NK-92 (cell line): Measurements from ENCODE around the gene CRYBB2.
"Not testable (repeated sequence)": the region's sequence is repeated elsewhere in the genome, so short reads cannot be mapped to it uniquely, and the experiment has no call there.

Experiments used
- DNase-seq: peaks from one replicate; lab custom pipeline; 2025; ENCODE audit not compliant: unreplicated experiment; lab: John Stamatoyannopoulos, UW

CRYBB2 gene

DNA sequence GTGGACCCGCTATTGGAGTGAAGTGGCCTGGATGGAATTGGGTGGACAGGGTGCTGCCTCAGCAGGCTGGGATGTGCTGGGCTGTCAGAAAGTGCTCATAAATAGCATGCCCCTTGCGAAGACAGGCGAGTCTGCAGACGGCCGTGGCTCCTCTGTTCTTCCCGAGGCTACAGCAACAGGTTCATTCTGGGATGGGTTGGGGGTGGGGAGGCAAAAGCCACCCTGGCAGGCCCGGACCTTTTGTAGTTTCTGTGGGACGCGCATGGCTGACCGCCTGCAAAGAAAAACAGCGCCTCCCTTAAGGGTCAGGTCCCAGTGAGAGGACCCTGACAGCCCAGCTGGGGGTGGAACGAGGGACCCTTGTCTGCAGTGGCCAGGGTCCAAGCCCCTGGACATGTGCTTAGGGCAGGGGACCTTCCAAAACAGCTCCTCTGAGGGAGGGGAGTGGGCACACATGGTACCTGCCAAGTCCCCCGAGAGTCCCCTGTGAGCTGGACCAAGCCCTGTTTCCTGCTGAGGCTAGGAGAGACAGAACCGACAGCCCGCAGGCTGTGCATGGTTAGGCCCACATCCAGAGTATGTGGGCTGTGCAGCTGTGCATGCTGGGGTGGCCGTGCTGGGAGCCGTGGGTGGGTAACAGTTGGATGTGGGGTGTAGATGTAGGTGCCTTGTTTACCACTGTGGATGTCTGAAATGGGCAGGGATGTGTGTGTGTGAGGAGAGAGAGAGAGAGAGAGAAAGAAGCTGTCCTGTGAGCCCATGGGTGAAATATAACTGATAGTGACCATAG, 19.5 kb upstream of the CRYBB2 start, which contains the start of gene CRYBB3:
Gene CRYBB3 (plus strand): TSS at position 128 of the 790 bp plus-strand sequence. CDS start 1,539 bp downstream, outside the sequence.
- no peak for DNase-seq

DNA sequence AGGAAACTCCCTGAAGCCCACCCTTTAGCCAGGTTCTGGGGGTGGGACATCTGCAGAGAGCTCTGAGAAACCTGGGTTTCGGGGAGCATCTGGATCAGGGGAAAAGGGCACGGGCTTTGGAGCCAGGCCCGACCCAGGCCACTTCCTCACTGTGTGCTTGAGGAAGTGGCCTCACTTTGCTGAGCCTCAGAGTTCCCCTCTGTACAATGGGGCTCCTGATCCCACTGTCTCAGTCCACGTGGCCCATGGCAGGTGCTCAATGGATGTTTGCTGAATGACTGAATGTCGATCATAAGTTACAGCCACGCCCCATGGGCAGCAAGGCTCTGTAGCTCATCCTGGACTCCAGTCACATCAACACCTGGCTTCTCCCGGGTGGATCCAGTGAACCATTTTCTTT, 18.5 kb upstream of the CRYBB2 start:
- DNase-seq = no peak

DNA sequence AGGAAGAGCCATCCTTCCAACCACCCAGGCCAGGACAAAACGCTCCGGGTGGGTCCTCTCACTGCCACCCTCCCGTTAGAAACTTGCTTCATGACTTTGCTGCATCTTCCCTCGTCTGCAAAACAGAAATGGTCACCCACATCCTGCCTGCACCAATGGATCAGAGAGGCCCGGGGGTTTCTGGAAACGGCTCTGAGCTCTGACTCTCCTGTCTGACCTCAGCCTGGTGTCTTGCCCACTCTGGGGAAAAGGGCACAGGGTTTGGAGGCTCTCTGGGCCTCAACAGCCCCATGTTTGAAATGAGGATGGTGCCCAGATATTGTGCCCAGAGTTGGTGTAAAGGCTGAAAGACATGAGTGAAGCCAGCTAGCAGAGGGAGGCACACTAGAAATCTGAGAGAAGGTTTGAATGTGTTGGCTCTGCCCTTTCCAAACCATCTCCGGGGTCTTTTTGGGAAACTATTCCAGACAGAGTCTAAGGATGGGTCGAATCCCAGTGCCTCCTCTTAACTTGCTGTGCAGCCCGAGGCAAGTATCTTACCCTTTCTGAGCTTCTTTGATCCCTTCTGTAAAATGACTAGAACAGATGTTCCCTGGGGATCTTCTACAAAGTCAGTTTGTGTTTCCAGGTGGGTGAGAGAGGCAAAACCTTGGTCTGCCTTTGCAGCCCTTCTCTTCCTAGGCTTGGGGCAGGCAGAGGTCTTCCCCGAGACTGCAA, 17.7 kb upstream of the CRYBB2 start:
- DNase-seq = no peak

DNA sequence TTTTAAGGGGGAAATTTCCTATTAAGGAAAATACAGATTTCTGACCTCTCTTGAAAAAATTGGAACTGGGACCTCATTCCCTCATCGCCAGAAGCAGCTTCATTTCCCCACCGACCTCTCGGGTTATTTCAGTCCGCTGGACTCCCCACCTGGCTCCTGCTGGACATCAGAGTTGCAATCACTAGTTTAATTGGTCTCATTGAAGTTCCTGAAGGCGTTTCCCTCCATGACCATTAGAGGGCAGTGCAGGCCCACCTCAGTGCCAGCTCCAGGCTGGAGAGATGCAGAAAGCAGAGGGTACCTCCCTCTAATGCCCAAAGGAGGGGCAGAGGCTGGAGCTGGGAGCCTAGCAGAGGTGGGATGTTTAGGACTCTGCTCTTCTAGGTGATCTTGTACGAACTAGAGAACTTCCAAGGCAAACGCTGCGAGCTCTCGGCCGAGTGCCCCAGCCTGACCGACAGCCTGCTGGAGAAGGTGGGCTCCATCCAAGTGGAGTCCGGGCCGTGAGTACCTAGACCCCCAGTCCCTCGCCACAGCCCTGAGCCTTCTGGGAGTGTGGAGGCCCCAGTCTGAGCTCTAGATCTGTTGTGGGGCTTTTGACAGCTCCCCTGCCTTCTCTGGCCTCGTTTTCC, 17.0 kb upstream of the CRYBB2 start:
- no peak for DNase-seq

DNA sequence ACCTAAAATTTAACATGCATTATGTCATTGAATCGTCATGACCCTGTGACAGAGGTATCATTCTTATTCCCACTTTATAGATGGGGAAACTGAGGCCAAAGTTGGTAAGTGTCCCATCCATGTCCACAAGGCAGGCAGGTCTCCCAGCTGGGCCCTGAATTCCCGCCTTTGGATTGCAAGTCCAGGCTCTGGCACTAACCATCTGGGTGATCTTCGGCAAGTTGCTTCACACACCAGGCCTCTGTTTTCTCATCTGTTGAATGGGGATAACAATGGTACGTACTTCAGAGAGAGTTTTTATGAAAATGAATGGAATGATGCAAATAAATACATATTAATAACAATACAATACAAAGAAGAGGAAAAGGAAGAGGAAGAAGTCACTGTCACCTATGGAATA, 16.4 kb upstream of the CRYBB2 start:
- no peak for DNase-seq

DNA sequence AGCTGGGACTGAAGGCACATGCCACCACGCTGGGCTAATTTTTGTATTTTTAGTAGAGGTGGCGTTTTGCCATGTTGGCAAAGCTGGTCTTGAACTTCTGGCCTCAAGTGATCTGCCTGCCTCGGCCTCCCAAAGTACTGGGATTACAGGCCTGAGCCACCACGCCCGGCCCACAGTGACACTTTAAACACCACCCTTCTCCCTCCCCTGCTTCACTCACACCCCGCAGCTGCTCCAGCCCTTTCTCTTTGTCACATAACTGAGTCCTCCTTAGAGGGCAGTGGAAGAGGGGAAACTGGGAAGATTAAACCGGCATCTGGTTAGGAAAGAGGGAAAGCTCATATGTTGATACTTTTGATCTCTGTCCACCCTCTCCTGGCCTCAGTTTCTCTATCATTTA, 14.9 kb upstream of the CRYBB2 start:
- DNase-seq = not testable (repeated sequence)

DNA sequence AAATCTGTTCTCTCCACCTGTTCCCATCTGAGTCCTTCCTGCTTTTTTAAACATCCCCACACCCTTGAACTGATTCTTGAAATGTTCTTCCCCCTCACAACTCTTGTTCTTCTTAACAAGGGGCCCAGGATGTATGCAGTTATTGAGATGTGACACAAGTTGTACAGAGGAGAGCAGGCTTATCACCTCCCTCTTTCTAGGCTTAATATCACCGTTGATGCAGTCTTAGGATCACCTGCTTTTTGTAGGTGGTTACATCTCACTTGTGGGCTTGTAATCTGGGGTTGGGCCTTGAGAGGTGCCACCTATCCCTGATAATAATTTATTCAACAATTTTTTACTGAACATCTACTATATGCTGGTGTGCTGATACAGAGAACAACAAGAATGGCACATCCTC, 13.6 kb upstream of the CRYBB2 start:
- DNase-seq = no peak

DNA sequence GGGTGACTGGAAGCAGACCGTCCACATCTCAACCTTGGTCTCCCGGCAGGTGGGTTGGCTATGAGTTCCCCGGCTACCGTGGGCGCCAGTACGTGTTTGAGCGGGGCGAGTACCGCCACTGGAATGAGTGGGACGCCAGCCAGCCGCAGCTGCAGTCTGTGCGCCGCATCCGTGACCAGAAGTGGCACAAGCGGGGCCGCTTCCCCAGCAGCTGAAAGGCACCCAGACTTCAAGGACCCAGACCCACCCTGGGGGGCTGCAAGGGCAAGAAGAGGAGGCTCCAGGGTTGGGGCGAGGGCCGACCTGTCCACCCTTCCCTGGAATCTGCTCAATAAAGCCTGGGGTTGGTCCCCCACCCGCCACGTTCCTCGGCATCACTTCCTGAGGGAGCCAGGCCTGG, 12.4 kb upstream of the CRYBB2 start:
- no peak for DNase-seq

DNA sequence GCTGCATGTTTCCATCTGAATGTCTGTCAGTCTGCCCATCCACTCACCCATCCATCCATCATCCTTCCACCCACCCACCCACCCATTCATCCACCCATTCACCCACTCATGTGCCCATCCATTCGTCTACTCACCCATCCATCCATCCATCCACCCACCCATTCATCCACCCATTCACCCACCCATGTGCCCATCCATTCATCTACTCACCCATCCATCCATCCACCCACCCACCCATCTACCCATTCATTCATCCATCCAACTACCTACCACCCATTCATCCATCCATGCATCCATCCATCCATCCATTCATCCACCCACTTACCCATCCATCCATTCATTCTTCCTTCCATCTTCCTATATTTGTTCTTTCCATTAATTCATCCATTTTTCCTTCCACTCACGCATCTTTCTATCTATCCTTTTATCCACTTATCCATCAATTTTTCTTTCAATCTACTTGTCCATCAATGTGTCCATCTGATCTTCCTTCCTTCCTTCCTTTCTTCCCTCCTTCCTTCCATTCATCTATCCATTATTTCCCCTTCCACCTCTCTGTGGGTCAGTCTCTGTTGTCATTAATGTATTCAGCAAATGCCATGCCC, 11.8 kb upstream of the CRYBB2 start:
- DNase-seq = no peak

DNA sequence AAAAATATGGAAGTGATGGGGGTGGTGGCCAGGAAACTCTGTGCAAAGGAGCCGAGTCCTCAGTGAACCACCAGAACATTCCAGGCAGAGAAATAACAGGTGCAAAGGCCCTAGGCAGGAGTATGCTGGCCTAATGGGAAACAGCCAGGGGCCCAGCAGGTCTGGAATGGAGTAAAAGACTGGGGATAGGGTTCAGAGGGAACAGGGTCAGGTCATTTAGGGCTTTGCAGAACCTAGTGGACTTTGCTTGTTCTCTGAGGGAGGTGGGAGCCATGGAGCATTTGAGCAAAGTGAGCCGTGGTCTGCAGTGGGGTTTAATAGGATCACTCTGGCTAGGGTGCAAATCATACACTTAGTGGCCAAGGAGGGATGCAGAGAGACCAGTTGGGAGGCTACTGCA, 11.1 kb upstream of the CRYBB2 start:
- DNase-seq = no peak

DNA sequence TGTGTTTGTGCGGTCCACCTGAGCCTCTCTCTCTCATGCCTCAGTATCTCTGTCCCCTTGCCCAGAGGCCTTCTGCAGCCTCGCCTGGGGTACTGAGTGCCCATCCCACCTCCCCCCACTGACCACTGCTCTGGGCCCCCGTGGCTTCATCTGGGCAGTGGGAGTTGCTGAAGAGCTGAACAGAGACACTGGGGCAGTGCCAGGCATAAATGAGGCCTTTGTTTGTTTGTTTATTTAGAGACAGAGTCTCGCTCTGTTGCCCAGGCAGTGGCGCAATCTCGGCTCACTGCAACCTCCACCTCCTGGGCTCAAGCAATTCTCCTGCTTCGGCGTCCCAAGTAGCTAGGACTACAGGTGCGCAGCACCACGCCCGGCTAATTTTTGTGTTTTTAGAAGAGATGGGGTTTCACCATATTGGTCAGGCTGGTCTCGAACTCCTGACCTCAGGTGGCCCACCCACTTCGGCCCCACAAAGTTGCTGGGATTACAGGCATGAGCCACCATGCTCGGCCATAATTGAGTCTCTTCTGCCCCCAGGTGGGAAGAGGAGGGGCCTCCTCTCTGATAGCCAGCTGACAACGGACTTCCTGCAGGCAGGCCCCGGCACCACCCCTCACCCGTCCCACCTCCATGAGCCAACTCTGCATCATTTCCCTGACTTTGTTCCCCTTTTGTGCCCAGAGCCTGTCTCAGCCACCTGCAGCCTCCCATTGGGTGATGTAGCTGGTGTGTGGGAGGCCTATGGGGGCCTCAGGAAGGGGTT, 10.5 kb upstream of the CRYBB2 start:
- no peak for DNase-seq

DNA sequence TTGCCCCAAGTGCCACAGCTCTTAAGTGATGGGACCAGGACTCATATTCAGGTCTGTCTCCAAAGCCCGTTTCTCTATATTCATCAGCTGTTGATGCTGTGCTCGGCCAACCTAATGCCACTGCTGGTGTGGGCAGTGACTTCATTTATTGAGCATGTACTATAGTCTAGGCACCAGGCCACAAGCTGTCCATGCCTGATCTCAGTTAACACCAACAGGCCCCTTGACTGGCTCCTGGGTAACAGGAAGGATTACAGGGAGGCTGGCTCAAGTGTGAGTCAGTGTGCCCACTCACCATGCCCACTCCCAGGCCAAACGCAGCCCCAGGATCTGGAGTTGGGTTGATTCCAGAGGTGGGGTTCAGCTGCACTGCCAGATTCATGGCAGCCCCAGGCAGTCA, 8.6 kb upstream of the CRYBB2 start:
- DNase-seq = no peak

DNA sequence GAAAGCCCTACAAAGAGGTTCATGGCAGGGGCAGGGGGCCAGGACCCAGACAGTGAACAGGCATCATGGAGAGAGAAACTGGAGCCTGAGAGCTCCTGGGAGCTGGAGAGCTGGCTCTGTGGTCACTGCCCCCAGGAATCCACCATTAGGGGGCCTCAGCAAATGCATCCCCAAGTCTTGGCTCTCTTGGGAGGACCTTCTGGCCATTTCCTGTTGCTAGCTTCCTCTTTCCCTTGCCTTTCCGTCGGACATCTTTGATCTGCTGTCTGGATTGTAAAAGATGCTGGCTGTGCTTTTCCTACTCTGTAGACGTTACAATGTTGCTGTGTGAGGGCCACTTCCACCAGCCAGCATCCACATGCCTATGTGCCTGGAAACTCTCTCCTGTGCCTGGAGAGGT, 7.1 kb upstream of the CRYBB2 start:
- DNase-seq = no peak

DNA sequence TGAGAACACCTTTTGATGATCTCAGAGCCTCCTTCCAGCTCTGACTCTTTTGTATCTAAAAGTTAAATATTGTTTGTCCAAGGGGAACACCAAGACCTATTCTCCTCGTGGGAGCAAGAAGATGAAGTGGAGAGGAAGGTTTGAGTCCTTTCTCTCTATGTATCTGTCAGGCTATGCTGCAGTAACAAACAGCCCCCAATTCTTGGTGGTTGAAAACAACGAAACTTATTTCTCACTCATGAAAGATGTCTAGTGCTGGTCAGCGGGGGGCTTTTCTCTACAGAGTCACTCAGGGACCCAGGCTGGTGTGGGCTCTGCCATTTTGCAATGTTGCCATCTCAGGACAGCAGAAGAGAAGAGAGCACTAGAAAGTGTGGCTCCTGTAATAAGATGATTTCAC, 6.2 kb upstream of the CRYBB2 start:
- DNase-seq = no peak

DNA sequence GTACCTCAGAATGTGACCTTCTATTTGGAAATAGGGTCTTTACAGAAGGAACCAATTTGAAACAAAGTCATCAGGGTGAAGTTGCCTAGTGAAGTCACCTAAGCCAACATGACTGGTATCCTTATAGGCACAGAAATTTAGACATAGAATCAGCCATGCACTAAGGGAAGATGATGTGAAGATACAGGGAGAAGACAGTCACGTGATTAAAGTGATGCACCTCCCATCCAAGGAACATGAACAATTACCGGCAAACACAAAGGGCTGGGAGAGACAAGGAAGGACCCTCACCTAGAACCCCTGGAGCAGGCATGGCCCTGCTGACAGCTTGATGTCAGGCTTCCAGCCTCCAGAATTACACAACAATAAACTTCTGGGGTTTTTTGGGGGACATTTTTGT, 3.2 kb upstream of the CRYBB2 start:
- DNase-seq = no peak

DNA sequence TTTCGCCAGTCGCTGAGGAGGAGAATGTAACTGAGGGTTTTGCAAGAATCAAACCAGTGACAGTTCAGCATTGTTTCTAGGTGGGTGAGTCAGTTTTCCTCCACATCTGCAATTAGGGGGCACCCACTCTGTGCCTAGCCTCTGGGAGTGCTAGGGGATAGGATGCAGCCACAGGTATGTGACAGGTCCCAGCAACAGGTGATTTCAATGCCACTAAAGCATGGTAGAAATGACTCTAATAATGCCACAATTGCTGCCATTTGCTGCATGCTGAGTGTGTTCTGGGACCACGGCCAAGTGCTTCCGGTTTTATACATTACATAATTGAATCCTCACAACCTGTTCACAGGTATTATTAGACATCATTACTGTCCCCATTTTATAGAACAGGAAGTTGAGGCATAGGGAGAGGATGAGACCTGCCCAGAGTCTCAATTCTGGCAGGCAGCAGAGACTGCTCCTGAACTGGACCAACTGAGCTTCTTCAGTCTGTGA, 556 bp downstream of the CRYBB2 start:
- DNase-seq = no peak

DNA sequence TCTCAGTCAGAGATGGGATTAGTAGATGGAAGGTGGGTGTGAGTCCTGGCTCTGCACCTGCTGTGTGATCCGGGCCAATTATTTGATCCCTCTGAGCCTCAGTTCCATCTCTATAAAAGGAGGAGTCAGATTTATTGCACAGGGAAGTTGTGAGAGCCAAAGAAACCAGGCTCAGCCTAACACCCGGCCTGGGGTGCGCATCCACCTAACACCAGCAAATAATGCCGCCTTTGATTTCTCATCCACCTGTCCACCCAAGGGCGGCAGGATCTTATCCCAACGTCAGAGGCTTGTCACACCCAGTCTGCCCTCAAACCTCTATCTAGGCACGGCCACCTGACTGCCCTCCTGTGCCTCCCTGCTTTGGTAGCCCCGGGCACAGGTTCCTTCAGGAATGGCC, 2.4 kb downstream of the CRYBB2 start:
- DNase-seq = no peak

DNA sequence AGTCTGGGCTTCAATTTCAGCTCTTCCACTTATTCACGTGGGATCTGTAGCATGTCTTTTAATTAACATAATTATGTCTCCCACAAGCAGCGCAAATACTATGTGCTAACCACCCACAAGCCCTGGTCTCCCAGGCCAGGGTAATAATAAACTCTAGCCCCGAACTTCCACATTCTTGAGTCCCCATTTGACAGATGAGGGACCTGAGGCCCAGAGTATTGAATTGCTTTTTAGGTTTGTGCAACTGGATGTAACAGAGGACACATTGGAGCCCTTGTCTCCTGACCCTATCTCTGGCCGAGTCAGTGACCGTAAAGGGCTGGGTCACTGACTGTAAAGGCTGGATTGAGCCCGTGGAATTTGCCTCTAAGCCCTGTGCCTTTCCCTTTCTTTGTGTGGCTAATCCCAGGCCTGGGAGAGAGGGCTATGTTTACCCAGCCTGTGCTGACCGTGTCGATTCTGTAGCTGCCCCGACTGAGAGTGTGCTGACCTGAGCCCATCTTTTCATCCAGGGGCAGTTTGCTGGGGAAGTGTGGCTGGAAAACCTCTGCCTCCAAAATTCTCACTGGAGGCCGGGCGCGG, 3.9 kb downstream of the CRYBB2 start:
- DNase-seq = no peak

DNA sequence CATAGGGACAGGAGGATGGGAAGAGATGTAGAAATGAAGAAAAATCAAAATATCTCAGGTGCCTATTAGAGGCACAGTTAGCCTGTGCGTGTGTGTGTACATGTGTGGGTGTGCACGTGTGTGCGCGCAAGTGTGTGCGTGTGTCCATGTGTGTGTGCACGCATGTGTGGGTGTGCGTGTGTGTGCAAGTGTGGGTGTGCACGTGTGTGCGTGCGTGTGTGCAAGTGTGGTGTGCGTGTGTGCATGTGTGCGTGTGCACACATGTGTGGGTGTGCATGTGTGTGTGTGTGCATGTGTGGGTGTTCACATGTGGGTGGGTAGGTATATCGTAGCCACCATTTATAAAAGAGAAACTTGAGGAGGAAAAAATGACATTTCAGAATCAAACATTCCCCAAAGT, 9.4 kb downstream of the CRYBB2 start:
- DNase-seq = no peak

DNA sequence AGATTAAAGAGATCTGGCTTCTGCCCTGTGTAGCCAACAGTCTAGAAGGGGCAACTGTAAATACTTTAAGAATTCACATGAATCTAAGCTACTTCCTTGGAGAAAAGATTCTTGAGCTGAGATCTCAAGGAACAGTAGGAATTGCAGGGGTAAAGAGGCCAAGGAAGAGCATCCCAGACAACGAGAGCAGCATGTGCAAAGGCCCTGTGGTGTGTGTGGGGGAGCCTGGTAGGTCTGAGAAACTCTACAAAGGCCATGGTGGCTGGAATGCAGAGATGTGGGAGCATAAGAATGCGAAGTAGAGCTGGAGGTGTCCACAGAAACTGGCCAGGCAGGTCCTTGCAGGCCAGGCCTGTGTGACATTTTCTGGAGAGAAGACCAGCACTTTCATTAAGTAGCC, 11.3 kb downstream of the CRYBB2 start:
- not testable (repeated sequence) for DNase-seq
